ENCODE measurements around the gene PLCH1. TPM values are rescaled to one million over a fixed set of nuclear protein-coding genes. Genes with fewer than 3 reads are reported as not detected.

PLCH1 gene
- total RNA-seq, 1 donor from 2014 or later = 32.0 TPM

GRCh38 chr3:155494332-155494731, 250.5 kb downstream of the PLCH1 start:
- H3K9ac ChIP-seq = no peak overlapping the region
- no peak overlapping the region for H2AFZ ChIP-seq (replicated peaks)
- H3K4me1 Mint-ChIP-seq = no peaks in the 10 kb centered on the region
- H3K27ac Mint-ChIP-seq = no peak overlapping the region
- H3F3A ChIP-seq (ENCODE audit: low read depth) = no peaks in the 10 kb centered on the region
- H3K4me2 ChIP-seq = no peak overlapping the region
- no peak overlapping the region for H3K27ac ChIP-seq
- H3K4me3 Mint-ChIP-seq = no peak overlapping the region
- no peaks in the 10 kb centered on the region for H3K9me3 Mint-ChIP-seq
- TF ChIP-seq EZH2phosphoT487 (IDR thresholded peaks at IDR 0.05) (no peak), CTCF (IDR thresholded peaks at IDR 0.05) (no peak), EZH2 (IDR thresholded peaks at IDR 0.05) (no peak)
- H3K36me3 ChIP-seq = no peaks in the 10 kb centered on the region
- no peaks in the 10 kb centered on the region for H3K9me3 ChIP-seq (ENCODE audit: low read depth)
- no peak for DNase-seq (ENCODE audit: low spot score)
- H3K4me3 ChIP-seq = no peak overlapping the region
- no peaks in the 10 kb centered on the region for H3K27me3 ChIP-seq
- no peaks in the 10 kb centered on the region for H3K79me2 ChIP-seq (ENCODE audit: low read depth)
- no peaks in the 10 kb centered on the region for H3K4me1 ChIP-seq
- no peaks in the 10 kb centered on the region for H3K27me3 Mint-ChIP-seq (ENCODE audit: insufficient read depth, low read depth)
- peaks cover 47% of the 10 kb centered on the region for H3K36me3 Mint-ChIP-seq
- no peaks in the 10 kb centered on the region for H4K20me1 ChIP-seq (ENCODE audit: low read depth)

- no peaks in the 10 kb centered on the region for H3K9me3 ChIP-seq (ENCODE audit: low read depth)
- H2AFZ ChIP-seq (replicated peaks) = no peak overlapping the region
- no peaks in the 10 kb centered on the region for H3K27me3 ChIP-seq
- H3K36me3 ChIP-seq = no peaks in the 10 kb centered on the region
- TF ChIP-seq EZH2phosphoT487 (IDR thresholded peaks at IDR 0.05) = no peak
- no peak for TF ChIP-seq CTCF (IDR thresholded peaks at IDR 0.05)
- no peak for TF ChIP-seq EZH2 (IDR thresholded peaks at IDR 0.05)
- Mint-ChIP-seq H3K36me3 (peaks cover 45% of the 10 kb centered on the region), H3K9me3 (no peaks in the 10 kb centered on the region), H3K27ac (no peak overlapping the region), H3K27me3 (ENCODE audit: insufficient read depth, low read depth) (no peaks in the 10 kb centered on the region), H3K4me3 (no peak overlapping the region), H3K4me1 (no peaks in the 10 kb centered on the region)
- H3K9ac ChIP-seq = no peak overlapping the region
- H3K4me1 ChIP-seq = no peaks in the 10 kb centered on the region
- no peaks in the 10 kb centered on the region for H3K79me2 ChIP-seq (ENCODE audit: low read depth)
- no peak overlapping the region for H3K27ac ChIP-seq
- no peak overlapping the region for H3K4me3 ChIP-seq
- no peaks in the 10 kb centered on the region for H3F3A ChIP-seq (ENCODE audit: low read depth)
- no peak for DNase-seq (ENCODE audit: low spot score)
- no peaks in the 10 kb centered on the region for H4K20me1 ChIP-seq (ENCODE audit: low read depth)
- no peak overlapping the region for H3K4me2 ChIP-seq
Measured at GRCh38 chr3:155492841-155493240, 252.0 kb downstream of the PLCH1 start.

GRCh38 chr3:155491696-155492095, 253.2 kb downstream of the PLCH1 start:
- Histone ChIP-seq H3F3A (ENCODE audit: low read depth) (no peaks in the 10 kb centered on the region), H3K4me1 (no peaks in the 10 kb centered on the region), H3K9ac (no peak overlapping the region), H3K4me3 (no peak overlapping the region), H4K20me1 (ENCODE audit: low read depth) (no peaks in the 10 kb centered on the region), H3K36me3 (no peaks in the 10 kb centered on the region), H3K27me3 (no peaks in the 10 kb centered on the region), H2AFZ (replicated peaks) (no peak overlapping the region), H3K27ac (no peak overlapping the region), H3K4me2 (no peak overlapping the region), H3K79me2 (ENCODE audit: low read depth) (no peaks in the 10 kb centered on the region), H3K9me3 (ENCODE audit: low read depth) (no peaks in the 10 kb centered on the region)
- no peak for DNase-seq (ENCODE audit: low spot score)
- Mint-ChIP-seq H3K4me3 (no peak overlapping the region), H3K4me1 (no peaks in the 10 kb centered on the region), H3K9me3 (no peaks in the 10 kb centered on the region), H3K27ac (no peak overlapping the region), H3K36me3 (peaks cover 42% of the 10 kb centered on the region), H3K27me3 (ENCODE audit: insufficient read depth, low read depth) (no peaks in the 10 kb centered on the region)
- TF ChIP-seq EZH2phosphoT487 (IDR thresholded peaks at IDR 0.05) = no peak
- no peak for TF ChIP-seq EZH2 (IDR thresholded peaks at IDR 0.05)
- peak; percentile 11 for TF ChIP-seq CTCF (IDR thresholded peaks at IDR 0.05)

All from neural progenitor cell (in vitro differentiated cells).